Measurements from ENCODE around the gene PYCR2. TPM values are rescaled to one million over a fixed set of nuclear protein-coding genes. Genes with fewer than 3 reads are reported as not detected.
"Not testable (repeated sequence)": the region's sequence is repeated elsewhere in the genome, so short reads cannot be mapped to it uniquely, and the experiment has no call there.

The PYCR2 gene
- total RNA-seq, 1 experiment from 2014 or later, result 173 TPM

GRCh38 chr1:225888289-225888897 lies 35.7 kb downstream of the PYCR2 start:
- Mint-ChIP-seq H3K4me3 (ENCODE audit: unreplicated experiment) (no peak overlapping the region), H3K9me3 (ENCODE audit: unreplicated experiment) (no peaks in the 10 kb centered on the region), H3K4me1 (ENCODE audit: insufficient read depth, unreplicated experiment) (peaks cover 13% of the 10 kb centered on the region), H3K27ac (ENCODE audit: low read depth, unreplicated experiment) (no peak overlapping the region), H3K36me3 (ENCODE audit: insufficient read depth, unreplicated experiment) (no peaks in the 10 kb centered on the region), H3K27me3 (ENCODE audit: insufficient read depth, unreplicated experiment) (no peaks in the 10 kb centered on the region)
- BruUV-seq (replicated peaks), result no TSS peak
- CTCF ChIA-PET, result interaction anchor here (0.8 to 1.1 kb wide), 3 partner anchors 20 to 99 kb away, joined by 3 to 4 read pairs (median 3); no protein-coding TSS in a partner anchor
- no peak for TF ChIP-seq CTCF (IDR thresholded peaks at IDR 0.05; ENCODE audit: unreplicated experiment)
- intact Hi-C loops (cut with micrococcal nuclease), result no loop called here
- DNase-seq (ENCODE audit: unreplicated experiment), result no peak
- POLR2A ChIA-PET, result interaction anchor here (1.0 to 3.3 kb wide), 6 partner anchors 9 to 78 kb away, joined by 3 to 11 read pairs (median 4); partner anchors contain the start of genes EPHX1 and PYCR2

- POLR2A ChIA-PET, result interaction anchor here (1.0 to 8.6 kb wide), 3 partner anchors 9 to 36 kb away, joined by 3 to 263 read pairs (median 11); partner anchors contain the start of gene PYCR2
- H3K4me3 Mint-ChIP-seq (ENCODE audit: unreplicated experiment); H3K36me3 Mint-ChIP-seq (ENCODE audit: insufficient read depth, unreplicated experiment); H3K27ac Mint-ChIP-seq (ENCODE audit: low read depth, unreplicated experiment); intact Hi-C loops (cut with micrococcal nuclease); H3K9me3 Mint-ChIP-seq (ENCODE audit: unreplicated experiment); DNase-seq (ENCODE audit: unreplicated experiment); BruUV-seq (replicated peaks); H3K27me3 Mint-ChIP-seq (ENCODE audit: insufficient read depth, unreplicated experiment): not testable (repeated sequence)
- H3K4me1 Mint-ChIP-seq (ENCODE audit: insufficient read depth, unreplicated experiment), result peaks cover 18% of the 10 kb centered on the region
- CTCF ChIA-PET, result interaction anchor here (0.5 to 3.0 kb wide), 3 partner anchors 11 to 292 kb away, joined by 3 to 12 read pairs (median 4); no protein-coding TSS in a partner anchor
Observed at GRCh38 chr1:225887554-225888288, 36.3 kb downstream of the PYCR2 start.

GRCh38 chr1:225887030-225887314 lies 37.1 kb downstream of the PYCR2 start:
- no peaks in the 10 kb centered on the region for H3K9me3 Mint-ChIP-seq (ENCODE audit: unreplicated experiment)
- no peak for DNase-seq (ENCODE audit: unreplicated experiment)
- H3K27me3 Mint-ChIP-seq (ENCODE audit: insufficient read depth, unreplicated experiment), result no peaks in the 10 kb centered on the region
- CTCF ChIA-PET, result interaction anchor here (0.5 to 3.0 kb wide), 4 partner anchors 10 to 293 kb away, joined by 3 to 12 read pairs (median 4); no protein-coding TSS in a partner anchor
- no peak for TF ChIP-seq CTCF (IDR thresholded peaks at IDR 0.05; ENCODE audit: unreplicated experiment)
- peaks cover 18% of the 10 kb centered on the region for H3K4me1 Mint-ChIP-seq (ENCODE audit: insufficient read depth, unreplicated experiment)
- no TSS peak for BruUV-seq (replicated peaks)
- H3K36me3 Mint-ChIP-seq (ENCODE audit: insufficient read depth, unreplicated experiment), result no peaks in the 10 kb centered on the region
- H3K4me3 Mint-ChIP-seq (ENCODE audit: unreplicated experiment), result no peak overlapping the region
- intact Hi-C loops (cut with micrococcal nuclease), result no loop called here
- POLR2A ChIA-PET, result interaction anchor here (3.3 to 8.6 kb wide), 2 partner anchors 10 to 34 kb away, joined by 11 to 263 read pairs; partner anchors contain the start of gene PYCR2
- H3K27ac Mint-ChIP-seq (ENCODE audit: low read depth, unreplicated experiment), result no peak overlapping the region

GRCh38 chr1:225886159-225887029 lies 37.7 kb downstream of the PYCR2 start:
- Mint-ChIP-seq H3K4me3 (ENCODE audit: unreplicated experiment) (no peak overlapping the region), H3K27ac (ENCODE audit: low read depth, unreplicated experiment) (no peak overlapping the region), H3K4me1 (ENCODE audit: insufficient read depth, unreplicated experiment) (peaks cover 19% of the 10 kb centered on the region), H3K9me3 (ENCODE audit: unreplicated experiment) (no peaks in the 10 kb centered on the region), H3K27me3 (ENCODE audit: insufficient read depth, unreplicated experiment) (no peaks in the 10 kb centered on the region), H3K36me3 (ENCODE audit: insufficient read depth, unreplicated experiment) (no peaks in the 10 kb centered on the region)
- peak; percentile 33 for DNase-seq (ENCODE audit: unreplicated experiment)
- no TSS peak for BruUV-seq (replicated peaks)
- ChIA-PET POLR2A (interaction anchor here (1.6 to 8.6 kb wide), 3 partner anchors 11 to 35 kb away, joined by 5 to 263 read pairs (median 11); partner anchors contain the start of gene PYCR2), CTCF (interaction anchor here (0.6 to 3.0 kb wide), 5 partner anchors 9 to 412 kb away, joined by 3 to 12 read pairs (median 4); no protein-coding TSS in a partner anchor)
- intact Hi-C loops (cut with micrococcal nuclease), result no loop called here
- no peak for TF ChIP-seq CTCF (IDR thresholded peaks at IDR 0.05; ENCODE audit: unreplicated experiment)

All from MCF 10A (cell line).